Measurements from ENCODE around the gene OR52N1.
A peak's percentile ranks its signal among the peaks of the same experiment; 100 is the strongest.

OR52N1 gene

DNA sequence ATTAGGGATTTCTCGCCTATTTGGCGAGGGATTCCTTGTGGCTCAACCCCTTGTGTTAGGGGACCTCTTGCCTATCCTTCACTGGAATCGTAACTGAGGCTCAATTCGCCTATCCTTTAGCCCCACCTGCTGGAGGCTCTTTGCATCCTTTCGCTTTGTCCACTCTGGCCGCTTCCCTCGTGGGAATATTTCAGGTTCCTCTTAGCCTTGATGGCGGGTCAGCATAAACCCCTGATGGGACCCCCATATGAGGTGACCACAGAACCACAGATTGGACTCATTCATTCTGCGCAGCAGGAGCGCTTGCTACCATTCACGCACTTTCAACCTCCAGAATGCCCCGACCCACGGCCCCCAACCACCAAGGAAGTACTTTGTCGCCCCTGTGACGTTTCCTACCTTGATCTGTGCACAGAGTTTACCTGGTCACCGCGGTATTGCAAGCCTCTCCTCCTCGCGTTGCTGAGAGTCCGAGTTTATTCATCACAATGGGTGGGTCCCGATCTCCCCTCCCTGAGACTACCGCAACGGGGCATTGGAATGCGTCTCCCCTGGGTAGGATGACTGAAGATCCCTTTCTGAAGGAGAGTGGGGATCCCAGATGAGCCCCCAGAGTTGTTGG, 17.5 kb upstream of the OR52N1 start, which contains the start of gene OR52N2:
OR52N2 (plus strand) TSS at position 425 of the 622 bp plus-strand sequence. CDS start 11,412 bp downstream, outside the sequence.
- Histone ChIP-seq H3K27ac (no peak within 1 kb of the TSS), H3K4me2 (peak within 1 kb of the TSS; percentile 36; the same call in 1 of the 2 replicates), H3K4me1 (ENCODE audit: low read depth, poor library complexity, severe bottlenecking) (no peaks in the 10 kb centered on the region), H4K20me1 (ENCODE audit: insufficient read depth) (no peaks in the 10 kb centered on the region), H3K79me2 (ENCODE audit: insufficient read depth, low read depth) (no peaks in the 10 kb centered on the region), H3K36me3 (ENCODE audit: insufficient read depth) (no peaks in the 10 kb centered on the region), H3K4me3 (IDR thresholded peaks at IDR 0.05; ENCODE audit: insufficient read depth, low read depth, low read length) (no peak within 1 kb of the TSS), H2AFZ (ENCODE audit: low read depth) (peak within 1 kb of the TSS; percentile 73), H3K27me3 (ENCODE audit: insufficient read depth, low read depth) (no peaks in the 10 kb centered on the region), H3K9ac (peak within 1 kb of the TSS; percentile 23; the same call in 1 of the 2 replicates)
- TF ChIP-seq, protein P1, sequence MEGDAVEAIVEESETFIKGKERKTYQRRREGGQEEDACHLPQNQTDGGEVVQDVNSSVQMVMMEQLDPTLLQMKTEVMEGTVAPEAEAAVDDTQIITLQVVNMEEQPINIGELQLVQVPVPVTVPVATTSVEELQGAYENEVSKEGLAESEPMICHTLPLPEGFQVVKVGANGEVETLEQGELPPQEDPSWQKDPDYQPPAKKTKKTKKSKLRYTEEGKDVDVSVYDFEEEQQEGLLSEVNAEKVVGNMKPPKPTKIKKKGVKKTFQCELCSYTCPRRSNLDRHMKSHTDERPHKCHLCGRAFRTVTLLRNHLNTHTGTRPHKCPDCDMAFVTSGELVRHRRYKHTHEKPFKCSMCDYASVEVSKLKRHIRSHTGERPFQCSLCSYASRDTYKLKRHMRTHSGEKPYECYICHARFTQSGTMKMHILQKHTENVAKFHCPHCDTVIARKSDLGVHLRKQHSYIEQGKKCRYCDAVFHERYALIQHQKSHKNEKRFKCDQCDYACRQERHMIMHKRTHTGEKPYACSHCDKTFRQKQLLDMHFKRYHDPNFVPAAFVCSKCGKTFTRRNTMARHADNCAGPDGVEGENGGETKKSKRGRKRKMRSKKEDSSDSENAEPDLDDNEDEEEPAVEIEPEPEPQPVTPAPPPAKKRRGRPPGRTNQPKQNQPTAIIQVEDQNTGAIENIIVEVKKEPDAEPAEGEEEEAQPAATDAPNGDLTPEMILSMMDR (conservative IDR thresholded peaks at IDR 0.05; ENCODE audit: low read depth, low read length), result peak; percentile 88

DNA sequence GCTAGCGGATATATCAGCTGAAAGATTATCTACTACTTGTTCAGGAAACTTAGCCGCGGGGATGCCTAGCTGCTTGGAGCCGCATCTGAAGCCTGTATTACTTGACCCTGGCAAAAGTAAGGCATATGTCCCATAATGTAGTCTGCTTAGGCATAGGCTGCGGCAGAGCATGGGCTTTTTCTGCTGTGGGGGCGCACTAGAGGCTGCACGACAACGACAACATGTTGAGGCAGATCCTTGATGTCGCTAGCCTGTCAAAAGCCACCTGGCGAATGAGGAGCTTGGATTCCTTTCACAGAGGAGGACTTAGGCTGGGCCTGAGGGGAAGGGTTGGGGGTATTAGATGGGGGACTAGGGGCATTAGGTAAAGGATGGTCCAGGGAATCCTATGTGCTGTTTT, 16.5 kb upstream of the OR52N1 start:
- Histone ChIP-seq H3K27ac (no peak overlapping the region), H3K36me3 (ENCODE audit: insufficient read depth) (no peaks in the 10 kb centered on the region), H3K27me3 (ENCODE audit: insufficient read depth, low read depth) (no peaks in the 10 kb centered on the region), H3K9ac (no peak overlapping the region), H3K4me1 (ENCODE audit: low read depth, poor library complexity, severe bottlenecking) (no peaks in the 10 kb centered on the region), H3K79me2 (ENCODE audit: insufficient read depth, low read depth) (no peaks in the 10 kb centered on the region), H3K4me2 (no peak overlapping the region), H2AFZ (ENCODE audit: low read depth) (no peak overlapping the region), H3K4me3 (IDR thresholded peaks at IDR 0.05; ENCODE audit: insufficient read depth, low read depth, low read length) (no peak overlapping the region), H4K20me1 (ENCODE audit: insufficient read depth) (no peaks in the 10 kb centered on the region)
- TF ChIP-seq, protein P1 (conservative IDR thresholded peaks at IDR 0.05; ENCODE audit: low read depth, low read length), result no peak

DNA sequence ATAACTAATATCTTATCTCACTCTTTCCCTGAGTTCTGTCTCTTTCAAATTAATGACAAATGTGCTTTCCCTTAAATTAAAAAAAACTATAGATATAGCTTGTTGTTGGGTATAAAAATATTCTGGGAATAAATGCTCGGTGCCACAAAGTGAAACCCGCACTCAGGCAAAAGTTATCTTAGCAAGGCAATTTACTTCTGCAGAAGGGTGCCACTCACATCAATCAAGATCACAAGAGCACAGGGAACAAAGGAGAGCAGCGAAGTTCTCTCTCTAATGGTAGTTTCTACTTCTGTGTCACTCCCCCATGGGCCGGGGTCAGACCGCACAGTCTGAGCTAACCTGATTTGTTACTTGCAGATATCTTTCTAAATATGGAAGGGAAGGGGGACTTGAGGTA, 12.9 kb upstream of the OR52N1 start:
- Histone ChIP-seq H3K9ac (no peak overlapping the region), H3K4me3 (IDR thresholded peaks at IDR 0.05; ENCODE audit: insufficient read depth, low read depth, low read length) (no peak overlapping the region), H3K27me3 (ENCODE audit: insufficient read depth, low read depth) (no peaks in the 10 kb centered on the region), H3K4me1 (ENCODE audit: low read depth, poor library complexity, severe bottlenecking) (no peaks in the 10 kb centered on the region), H3K36me3 (ENCODE audit: insufficient read depth) (no peaks in the 10 kb centered on the region), H3K27ac (no peak overlapping the region), H3K4me2 (no peak overlapping the region), H4K20me1 (ENCODE audit: insufficient read depth) (no peaks in the 10 kb centered on the region), H2AFZ (ENCODE audit: low read depth) (no peak overlapping the region), H3K79me2 (ENCODE audit: insufficient read depth, low read depth) (no peaks in the 10 kb centered on the region)
- TF ChIP-seq, protein P1 (conservative IDR thresholded peaks at IDR 0.05; ENCODE audit: low read depth, low read length), result no peak

DNA sequence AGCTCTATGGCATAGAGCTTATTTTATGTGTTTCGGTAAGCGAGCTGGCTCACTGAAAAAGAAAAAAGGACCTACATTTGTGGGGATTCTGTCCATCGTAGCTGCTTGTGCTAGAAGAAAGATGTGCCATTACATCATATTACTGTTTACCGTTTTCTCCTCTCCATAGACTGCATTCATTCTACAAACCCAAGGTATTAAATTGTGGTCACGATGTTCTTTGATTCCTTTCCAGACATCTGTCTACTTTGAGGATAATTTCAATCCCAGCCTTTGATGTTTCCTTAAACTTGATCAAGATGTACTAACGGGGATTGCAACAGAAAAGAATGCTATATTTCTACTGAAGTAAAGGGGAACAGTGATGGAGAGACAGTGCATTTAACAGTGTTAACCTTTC, 5.5 kb upstream of the OR52N1 start:
- Histone ChIP-seq H3K27me3 (ENCODE audit: insufficient read depth, low read depth) (no peaks in the 10 kb centered on the region), H3K79me2 (ENCODE audit: insufficient read depth, low read depth) (no peaks in the 10 kb centered on the region), H3K9ac (no peak overlapping the region), H3K4me2 (no peak overlapping the region), H4K20me1 (ENCODE audit: insufficient read depth) (no peaks in the 10 kb centered on the region), H3K27ac (no peak overlapping the region), H3K4me1 (ENCODE audit: low read depth, poor library complexity, severe bottlenecking) (no peaks in the 10 kb centered on the region), H2AFZ (ENCODE audit: low read depth) (no peak overlapping the region), H3K4me3 (IDR thresholded peaks at IDR 0.05; ENCODE audit: insufficient read depth, low read depth, low read length) (no peak overlapping the region), H3K36me3 (ENCODE audit: insufficient read depth) (no peaks in the 10 kb centered on the region)
- TF ChIP-seq, protein P1 (conservative IDR thresholded peaks at IDR 0.05; ENCODE audit: low read depth, low read length), result no peak
